ENCODE measurements around the gene TARBP1. TPM values are rescaled to one million over a fixed set of nuclear protein-coding genes. Genes with fewer than 3 reads are reported as not detected.

The TARBP1 gene
- polyA plus RNA-seq, 1 donor from 2014 or later: 267 TPM

DNA sequence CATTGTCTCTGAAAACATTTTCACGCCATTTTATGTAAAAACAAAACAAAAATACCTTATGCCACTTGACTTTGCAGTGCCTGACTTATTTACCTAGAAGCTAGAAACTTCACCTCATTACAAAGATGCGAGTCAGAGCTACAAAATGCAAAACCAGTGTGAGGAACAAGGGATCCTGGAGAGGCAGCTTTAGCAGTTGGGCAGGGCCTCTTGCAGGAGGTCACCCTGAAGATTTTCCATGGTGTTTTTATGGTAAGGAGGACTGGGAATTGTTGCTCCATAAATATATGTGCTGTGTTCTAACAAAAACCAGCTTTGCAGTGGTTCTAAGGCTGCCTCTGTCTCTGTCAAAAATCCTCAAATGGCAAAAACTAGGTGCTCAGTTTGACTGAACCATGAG is 36.4 kb upstream of the TARBP1 start:
- Histone ChIP-seq H3K4me2 (ENCODE audit: low read length) (no peak overlapping the region), H2AFZ (ENCODE audit: low read depth, low read length) (no peak overlapping the region), H3K79me2 (replicated peaks; ENCODE audit: insufficient read depth, low read length) (no peaks in the 10 kb centered on the region), H3K9me3 (ENCODE audit: low read length) (no peaks in the 10 kb centered on the region), H4K20me1 (ENCODE audit: insufficient read depth) (no peaks in the 10 kb centered on the region), H3K36me3 (ENCODE audit: insufficient read depth, low read length) (no peaks in the 10 kb centered on the region), H3F3A (ENCODE audit: insufficient read depth, low read length, poor library complexity, severe bottlenecking) (no peaks in the 10 kb centered on the region), H3K27ac (ENCODE audit: low read length) (peak overlapping the region; percentile 2), H3K4me3 (ENCODE audit: low read length) (no peak overlapping the region), H3K9me2 (ENCODE audit: insufficient read depth, low read length) (no peaks in the 10 kb centered on the region), H3K9ac (ENCODE audit: low read length) (peak overlapping the region; percentile 31), H3K27me3 (ENCODE audit: insufficient read depth, low read depth, low read length) (no peaks in the 10 kb centered on the region)
- no peak for TF ChIP-seq POLR2AphosphoS5 (IDR thresholded peaks at IDR 0.05)
- TF ChIP-seq MXI1 (conservative IDR thresholded peaks at IDR 0.05; ENCODE audit: poor library complexity, severe bottlenecking): no peak

GRCh38 chr1:234512451-234512861 is 33.5 kb upstream of the TARBP1 start:
- Histone ChIP-seq H3K4me2 (ENCODE audit: low read length) (no peak overlapping the region), H3F3A (ENCODE audit: insufficient read depth, low read length, poor library complexity, severe bottlenecking) (no peaks in the 10 kb centered on the region), H3K27me3 (ENCODE audit: insufficient read depth, low read depth, low read length) (no peaks in the 10 kb centered on the region), H3K27ac (ENCODE audit: low read length) (no peak overlapping the region), H3K79me2 (replicated peaks; ENCODE audit: insufficient read depth, low read length) (no peaks in the 10 kb centered on the region), H3K9me3 (ENCODE audit: low read length) (no peaks in the 10 kb centered on the region), H3K4me3 (ENCODE audit: low read length) (no peak overlapping the region), H3K9me2 (ENCODE audit: insufficient read depth, low read length) (no peaks in the 10 kb centered on the region), H3K9ac (ENCODE audit: low read length) (no peak overlapping the region), H3K36me3 (ENCODE audit: insufficient read depth, low read length) (no peaks in the 10 kb centered on the region), H2AFZ (ENCODE audit: low read depth, low read length) (no peak overlapping the region), H4K20me1 (ENCODE audit: insufficient read depth) (no peaks in the 10 kb centered on the region)
- TF ChIP-seq, protein P1, sequence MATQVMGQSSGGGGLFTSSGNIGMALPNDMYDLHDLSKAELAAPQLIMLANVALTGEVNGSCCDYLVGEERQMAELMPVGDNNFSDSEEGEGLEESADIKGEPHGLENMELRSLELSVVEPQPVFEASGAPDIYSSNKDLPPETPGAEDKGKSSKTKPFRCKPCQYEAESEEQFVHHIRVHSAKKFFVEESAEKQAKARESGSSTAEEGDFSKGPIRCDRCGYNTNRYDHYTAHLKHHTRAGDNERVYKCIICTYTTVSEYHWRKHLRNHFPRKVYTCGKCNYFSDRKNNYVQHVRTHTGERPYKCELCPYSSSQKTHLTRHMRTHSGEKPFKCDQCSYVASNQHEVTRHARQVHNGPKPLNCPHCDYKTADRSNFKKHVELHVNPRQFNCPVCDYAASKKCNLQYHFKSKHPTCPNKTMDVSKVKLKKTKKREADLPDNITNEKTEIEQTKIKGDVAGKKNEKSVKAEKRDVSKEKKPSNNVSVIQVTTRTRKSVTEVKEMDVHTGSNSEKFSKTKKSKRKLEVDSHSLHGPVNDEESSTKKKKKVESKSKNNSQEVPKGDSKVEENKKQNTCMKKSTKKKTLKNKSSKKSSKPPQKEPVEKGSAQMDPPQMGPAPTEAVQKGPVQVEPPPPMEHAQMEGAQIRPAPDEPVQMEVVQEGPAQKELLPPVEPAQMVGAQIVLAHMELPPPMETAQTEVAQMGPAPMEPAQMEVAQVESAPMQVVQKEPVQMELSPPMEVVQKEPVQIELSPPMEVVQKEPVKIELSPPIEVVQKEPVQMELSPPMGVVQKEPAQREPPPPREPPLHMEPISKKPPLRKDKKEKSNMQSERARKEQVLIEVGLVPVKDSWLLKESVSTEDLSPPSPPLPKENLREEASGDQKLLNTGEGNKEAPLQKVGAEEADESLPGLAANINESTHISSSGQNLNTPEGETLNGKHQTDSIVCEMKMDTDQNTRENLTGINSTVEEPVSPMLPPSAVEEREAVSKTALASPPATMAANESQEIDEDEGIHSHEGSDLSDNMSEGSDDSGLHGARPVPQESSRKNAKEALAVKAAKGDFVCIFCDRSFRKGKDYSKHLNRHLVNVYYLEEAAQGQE (IDR thresholded peaks at IDR 0.05; ENCODE audit: borderline replicate concordance): no peak
- TF ChIP-seq POLR2AphosphoS5 (IDR thresholded peaks at IDR 0.05) (no peak), MXI1 (conservative IDR thresholded peaks at IDR 0.05; ENCODE audit: poor library complexity, severe bottlenecking) (no peak), RAD21 (conservative IDR thresholded peaks at IDR 0.05) (no peak), EP300 (conservative IDR thresholded peaks at IDR 0.05; ENCODE audit: poor library complexity, severe bottlenecking) (no peak), EZH2 (IDR thresholded peaks at IDR 0.05; ENCODE audit: borderline replicate concordance, insufficient read depth, low read length, poor library complexity, severe bottlenecking) (no peak), SMC3 (conservative IDR thresholded peaks at IDR 0.05; ENCODE audit: poor library complexity) (no peak), TAF1 (IDR thresholded peaks at IDR 0.05; ENCODE audit: low read depth) (no peak), CTCF (IDR thresholded peaks at IDR 0.05; ENCODE audit: poor library complexity, severe bottlenecking) (no peak)
